Endometrial microvascular endothelial cells (primary cell): ENCODE measurements around the gene FOXA2. TPM values are rescaled to one million over a fixed set of nuclear protein-coding genes. Genes with fewer than 3 reads are reported as not detected.

ENCODE experiments used
- in situ Hi-C: cut with HindIII; loops from 2 replicates; pipeline ENCODE4 v1.10.0; 2017; ENCODE audit warnings: low sequenced_read_pairs, low pct_unique_long_range_greater_than_20kb; ENCODE audit errors: inconsistent ontology term
- total RNA-seq: library from RNA; depleted of rRNA; stranded (reverse); fragments of >200 nt; gene quantifications from one replicate; pipeline ENCODE4 v1.2.3, GENCODE V29; 2015; ENCODE audit errors: inconsistent ontology term

FOXA2 gene
- total RNA-seq, 1 donor from 2014 or later, result not detected

DNA sequence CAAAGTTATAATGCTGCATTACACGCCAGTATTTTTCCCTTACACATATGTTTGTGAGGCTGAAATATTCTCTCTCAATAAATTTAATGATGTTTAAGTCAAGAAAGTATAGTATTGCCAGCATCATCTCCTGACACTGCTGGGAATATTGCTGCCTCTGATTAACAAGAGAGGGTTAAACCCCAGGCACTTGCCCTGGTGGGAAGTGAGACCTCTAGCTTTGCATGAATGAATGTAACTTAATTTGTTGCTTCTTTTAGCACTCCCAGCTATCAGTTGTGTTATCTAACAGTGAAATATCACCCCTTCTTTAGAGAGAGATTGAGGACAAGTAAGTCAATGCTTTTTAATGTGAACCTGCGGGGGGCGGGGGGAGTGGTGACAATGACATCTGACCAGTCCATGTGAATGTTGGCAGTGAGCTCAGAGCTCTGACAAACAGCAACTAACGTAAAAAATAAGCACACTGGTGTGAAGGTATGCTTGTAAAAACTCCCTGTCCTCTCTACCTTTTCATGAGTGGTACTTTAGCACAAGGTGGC lies 9.8 kb downstream of the FOXA2 start:
- in situ Hi-C loops, result no loop called here

DNA sequence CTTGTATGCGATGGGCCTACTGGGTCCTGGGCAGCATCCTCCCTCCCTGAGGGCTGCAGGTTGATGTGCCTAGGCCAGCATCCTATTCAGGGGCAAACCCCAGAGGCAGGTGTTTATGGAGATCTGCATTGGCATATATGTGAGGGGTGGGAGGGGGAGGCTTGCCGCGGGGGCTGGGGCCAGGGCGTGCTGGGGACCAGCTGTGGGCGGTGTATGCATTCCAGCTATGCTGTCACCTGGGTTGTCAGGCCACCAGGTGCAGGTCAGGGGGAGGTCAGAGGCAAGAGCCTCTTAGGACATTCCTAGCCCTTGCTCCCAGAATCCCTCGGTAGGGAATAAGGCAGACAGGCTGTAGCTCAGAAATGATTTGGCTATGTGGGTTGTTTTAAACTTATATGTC lies 11.9 kb downstream of the FOXA2 start:
- in situ Hi-C loops, result no loop called here

DNA sequence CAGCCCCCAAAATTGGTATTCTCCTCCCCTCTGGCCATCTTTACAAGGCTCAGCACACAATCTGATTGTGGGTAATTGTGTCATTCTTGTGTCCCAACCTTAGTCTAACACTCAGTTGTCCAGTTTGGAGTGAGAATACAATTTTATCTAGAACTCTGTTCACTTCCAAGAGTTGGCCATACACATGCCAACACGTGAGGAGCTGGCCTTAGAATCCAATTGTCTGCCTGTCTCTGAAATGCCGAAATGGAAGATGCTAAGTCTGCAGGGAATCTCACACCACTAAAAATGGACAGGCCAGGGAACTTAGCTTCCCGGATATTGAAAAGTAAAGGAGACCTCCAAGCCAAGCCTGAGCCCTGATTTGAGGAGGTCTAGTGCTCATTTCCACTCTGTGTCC lies 12.3 kb downstream of the FOXA2 start:
- in situ Hi-C loops, result no loop called here

DNA sequence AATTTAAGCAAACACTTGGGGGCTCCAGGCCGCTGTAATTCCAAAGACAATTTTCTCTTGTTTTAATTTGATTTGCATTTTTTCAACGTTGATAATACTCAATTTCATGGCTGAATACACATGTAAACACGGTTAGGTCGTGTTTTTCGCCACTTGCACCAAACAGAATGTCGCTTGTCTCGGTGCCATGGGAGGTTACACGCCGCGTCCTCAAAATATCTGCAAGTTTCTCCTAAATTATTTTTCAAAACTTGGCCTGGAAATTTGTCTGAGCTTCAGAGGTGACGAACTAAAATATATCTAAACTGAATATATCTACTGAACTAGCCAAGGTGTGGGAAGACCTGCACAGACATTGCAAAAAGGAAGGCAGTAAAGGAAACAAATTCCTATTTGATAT lies 15.0 kb downstream of the FOXA2 start:
- in situ Hi-C loops, result no loop called here

DNA sequence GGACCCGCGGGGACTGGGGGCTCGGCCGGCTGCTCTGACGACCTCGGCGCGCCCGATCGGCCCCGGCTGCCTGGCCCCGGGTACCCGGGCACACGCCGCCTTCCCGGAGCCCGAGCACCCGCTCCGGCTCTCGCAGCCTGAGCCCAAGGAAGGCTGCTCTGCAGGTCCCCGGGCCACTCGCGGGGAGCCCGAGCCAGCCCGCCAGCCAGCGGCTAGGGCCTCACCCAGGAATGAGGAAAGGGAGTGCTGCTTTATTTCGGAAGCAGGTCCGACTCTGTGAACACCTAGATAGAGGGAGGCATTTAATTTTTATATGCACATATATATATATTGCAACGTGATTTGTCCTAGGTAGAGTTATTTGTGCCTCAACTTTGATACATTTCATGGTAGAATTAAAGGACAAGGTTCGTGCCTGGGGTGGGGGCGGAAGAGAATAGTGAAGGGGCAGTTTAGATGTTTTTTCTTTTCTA lies 15.5 kb downstream of the FOXA2 start:
- in situ Hi-C loops, result no loop called here

DNA sequence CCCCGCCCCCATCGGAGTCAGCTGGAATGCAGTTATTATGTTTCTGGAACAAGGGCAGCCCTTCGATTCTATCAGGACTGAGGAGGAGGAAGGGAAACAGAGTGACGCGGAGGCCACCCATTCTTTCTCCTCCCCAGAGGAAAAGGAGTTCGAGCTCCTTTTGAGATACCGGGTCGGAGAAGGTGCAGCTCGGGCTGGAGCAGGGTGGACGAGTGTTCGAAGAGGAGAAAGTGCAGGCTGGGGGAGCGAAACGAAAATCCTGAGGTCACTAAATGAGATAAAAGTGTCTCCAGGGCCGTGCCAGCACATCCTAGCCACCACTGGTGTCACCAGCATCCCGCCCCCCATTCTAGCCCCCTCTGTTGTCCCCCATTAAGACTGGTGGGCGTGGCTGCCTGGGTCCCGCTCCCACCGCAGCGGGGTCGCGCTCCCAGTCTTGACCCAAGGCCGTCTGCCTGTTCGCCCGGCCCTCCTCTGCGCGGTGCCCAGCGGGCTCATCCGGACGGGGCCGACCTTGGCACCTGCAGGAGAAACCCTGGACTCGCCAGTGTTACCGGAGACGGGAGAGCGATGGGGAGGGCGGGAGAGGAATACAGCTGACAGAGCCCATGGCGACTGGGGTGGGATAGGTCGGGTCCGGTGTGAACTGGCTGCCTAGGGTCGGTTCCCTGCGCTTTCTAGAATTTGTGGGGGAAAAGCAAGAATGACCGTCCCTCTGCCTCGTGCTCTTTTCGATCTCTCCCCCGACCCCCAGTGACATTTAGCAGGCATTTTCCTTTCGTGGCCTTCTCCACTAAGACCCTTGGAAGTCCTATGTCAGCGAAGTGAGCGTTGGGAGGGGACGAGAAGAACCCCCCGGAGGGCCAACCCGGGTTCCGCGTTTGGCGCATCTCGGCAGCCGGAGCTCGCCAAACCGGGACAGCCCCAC lies 16.2 kb downstream of the FOXA2 start:
- in situ Hi-C loops, result no loop called here

DNA sequence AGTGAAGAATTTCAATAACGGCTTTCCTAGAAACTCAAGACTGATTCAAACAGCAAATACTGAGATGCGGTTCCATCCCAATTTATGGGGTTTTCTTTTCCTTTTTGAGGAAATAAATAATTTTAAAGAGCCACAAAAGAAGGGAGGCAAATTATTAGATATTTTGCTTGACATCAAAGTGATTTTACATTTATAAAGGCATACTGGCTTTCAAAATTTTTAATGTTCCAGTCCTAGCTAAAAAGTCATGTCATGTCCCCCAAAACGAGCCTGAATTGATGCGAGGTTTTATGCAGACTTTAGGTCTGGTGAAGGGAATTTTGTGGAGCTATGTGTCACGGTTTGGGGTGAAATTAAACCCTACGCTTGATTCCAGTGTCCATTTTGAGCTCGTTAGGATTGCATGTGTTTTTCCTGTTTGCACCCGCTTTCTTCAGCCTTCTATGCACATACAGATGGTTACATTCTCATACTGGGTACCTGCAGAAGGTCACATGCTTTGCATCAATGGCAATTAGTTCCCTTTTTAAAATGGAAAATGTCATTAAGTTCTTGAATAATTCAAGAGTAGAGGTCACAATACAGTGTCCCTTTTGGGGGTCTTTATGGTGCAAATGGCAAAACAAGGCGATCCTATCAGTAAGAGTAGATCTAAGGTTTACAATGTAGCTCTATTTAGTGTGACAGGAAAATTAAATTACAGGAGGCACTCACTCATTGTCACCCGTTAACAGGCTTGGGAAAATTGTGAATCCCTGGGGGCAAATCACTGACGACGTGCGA lies 17.3 kb downstream of the FOXA2 start:
- in situ Hi-C loops, result no loop called here

DNA sequence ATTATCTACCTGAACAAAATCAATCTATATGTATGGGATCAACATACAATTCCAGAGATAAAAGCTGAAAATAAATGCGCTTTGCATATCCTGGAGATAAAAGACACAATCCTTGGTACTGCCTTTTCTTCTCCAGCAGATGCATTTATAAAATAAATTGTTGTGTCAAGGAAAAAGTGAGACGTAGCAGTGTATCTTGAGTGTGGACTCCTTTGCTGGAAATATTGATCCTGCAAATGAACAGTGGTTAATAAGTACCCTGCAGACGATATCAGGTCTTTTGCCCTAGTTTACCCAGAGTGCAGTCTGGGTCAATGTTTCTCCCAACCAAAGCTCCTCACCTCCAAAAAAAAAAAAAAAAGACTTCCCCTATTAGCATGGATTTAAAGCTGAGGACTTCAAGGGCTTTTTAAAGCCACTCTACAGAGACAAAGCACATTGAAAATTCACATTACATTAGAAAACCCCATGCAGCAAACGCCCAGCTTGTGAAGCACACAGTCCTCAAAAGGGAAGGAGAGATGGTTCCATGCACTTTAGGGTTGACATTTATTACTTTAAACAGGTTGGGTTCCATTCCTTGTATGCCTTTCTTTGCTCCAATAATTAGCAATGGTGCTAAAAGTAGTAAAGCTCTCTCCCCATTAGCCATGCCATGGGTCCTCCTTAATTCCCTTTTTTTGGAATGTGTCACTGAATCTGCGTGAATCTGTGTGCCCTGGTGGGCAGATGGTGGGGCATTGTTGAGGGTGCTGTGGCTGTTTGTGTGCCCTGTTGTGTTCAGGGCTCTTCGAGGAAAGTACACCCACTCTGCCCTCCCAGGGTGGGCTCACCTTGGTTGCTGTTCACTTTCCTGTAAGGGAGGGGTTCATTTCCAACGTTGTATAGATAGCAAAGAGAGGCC lies 21.1 kb downstream of the FOXA2 start:
- in situ Hi-C loops, result no loop called here

DNA sequence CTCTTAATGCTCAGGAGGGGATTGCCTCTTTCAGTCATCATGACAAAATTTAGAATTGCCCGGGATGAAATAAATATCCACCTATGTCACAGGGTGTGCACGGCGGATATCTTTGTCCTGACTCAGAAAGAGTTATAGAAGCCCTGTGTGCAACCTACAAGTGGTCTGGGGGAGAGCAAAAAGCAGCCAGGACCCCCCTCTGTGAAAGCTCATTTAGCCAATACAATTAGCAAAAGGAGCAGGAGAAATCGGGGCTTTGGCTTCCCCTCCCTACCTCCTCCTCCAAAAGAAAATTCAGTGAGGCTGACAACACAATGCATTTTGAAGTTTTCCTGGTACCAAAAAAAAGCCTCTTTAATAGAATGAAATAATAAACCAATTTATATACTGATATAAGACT lies 21.8 kb downstream of the FOXA2 start:
- in situ Hi-C loops, result no loop called here

DNA sequence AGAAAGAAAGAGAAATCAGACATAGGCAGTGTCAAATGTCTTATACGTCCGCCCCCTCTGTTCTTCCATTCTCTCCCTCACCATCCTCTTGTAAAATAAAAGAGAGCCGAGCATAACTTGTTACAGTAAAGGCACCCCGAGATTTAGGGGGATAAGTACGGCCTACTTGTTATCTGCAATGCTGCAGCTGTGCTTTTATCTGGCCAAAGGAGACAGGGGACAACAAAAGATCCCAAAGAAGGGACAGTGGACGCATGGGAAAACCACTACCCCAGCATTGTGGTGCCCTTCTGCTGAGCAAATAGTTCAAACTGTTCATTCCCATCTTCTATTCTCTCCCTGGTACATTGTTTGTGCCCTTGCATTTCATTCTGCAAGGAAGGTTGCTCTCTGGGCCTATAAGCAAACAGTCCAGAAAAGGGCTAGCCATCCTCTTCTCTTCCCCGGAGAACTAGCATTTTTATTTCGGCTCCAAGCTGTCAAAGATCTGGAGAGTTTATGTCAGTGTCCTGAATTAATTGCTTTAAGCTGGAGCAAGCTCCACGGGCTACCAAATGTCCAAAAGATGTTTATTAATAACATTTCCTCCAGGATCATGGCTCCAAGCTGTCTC lies 22.3 kb downstream of the FOXA2 start:
- in situ Hi-C loops, result no loop called here

DNA sequence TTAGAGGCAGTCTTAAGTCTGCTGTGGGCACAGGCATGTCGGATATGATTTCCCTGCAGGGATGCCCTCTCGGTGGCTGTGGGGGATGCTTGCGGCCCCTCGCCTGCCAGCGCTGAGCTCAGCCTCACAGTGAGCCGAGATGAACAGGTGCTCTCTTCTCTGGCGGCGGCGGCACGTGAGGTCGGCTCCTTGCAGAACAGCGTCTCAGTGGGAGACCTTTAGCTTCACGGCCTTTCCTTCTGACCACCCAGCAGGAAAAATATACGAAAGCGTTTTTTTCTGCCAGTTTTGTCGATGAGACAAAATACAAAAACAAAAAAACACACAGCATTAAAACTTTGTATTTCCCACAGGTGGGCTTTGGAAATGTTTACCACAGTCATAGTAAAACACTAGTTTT lies 23.6 kb downstream of the FOXA2 start:
- in situ Hi-C loops, result no loop called here

DNA sequence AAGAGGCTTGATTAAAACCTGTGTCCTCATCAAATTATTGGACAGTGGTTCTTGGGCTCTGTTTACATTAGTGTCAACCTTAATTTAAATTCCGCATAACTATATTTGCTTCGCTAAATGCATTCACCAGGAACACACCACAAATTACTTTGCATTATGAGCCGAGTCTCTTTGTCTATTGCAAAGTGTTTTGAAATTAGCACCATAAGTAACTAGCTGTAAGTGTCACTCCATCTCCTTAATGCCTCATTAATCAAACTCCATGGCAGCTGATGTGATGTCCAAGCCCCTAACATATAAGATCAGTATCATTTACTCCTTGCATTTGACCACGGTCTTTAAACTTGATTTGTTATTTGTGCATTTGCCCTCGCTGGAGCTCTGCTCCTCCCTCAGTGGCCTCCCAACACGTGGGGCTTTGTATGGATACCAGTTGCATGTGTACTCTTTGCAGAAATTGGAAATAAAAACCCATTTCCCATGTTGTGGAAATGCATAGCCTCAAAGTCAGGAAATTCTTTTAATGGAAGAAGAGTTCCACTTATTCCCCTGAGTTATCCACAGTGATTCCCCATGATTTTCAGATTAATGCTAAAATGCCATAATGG lies 24.6 kb downstream of the FOXA2 start:
- in situ Hi-C loops, result no loop called here

DNA sequence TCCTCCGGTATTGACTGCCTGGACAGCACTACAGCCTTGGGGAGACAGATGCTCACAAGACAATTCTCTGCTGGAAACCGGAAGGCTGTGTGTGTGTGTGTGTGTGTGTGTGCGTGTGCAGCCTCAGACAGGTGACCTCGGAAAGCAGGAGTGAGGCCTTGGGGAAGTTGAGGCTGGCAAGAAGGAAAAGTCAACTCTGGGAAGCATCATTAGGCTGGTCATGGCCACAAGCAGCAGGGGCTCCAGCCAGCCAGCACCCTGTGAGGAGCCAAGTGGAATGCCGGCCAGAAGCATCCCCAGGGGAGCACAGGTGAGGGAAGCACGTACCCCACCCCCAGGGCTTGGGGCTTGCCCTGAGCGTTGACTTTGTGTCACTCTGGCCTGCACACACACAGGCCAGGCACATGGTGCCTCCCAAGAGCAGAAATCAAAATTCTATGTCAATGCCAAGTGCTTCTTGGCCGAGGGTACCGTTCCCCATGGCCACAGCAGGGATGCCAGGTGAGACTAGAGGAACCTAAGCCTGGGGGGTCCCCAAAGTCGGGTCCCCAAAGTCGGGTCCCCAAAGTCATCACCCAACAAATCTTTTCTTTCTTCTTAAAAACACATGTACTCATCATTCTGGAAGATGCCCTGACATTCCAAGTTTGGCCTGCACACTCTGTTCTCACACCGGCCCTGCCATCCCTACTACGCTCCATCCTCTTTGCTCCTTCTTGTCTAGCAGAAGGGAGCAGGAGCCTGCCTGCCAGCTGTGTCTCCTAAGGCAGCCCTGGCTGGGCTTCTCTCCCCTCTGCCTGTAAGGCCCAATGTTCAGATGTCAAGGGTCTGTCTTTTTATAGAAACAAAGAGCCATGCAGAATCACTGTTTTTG lies 26.7 kb downstream of the FOXA2 start:
- in situ Hi-C loops, result no loop called here

DNA sequence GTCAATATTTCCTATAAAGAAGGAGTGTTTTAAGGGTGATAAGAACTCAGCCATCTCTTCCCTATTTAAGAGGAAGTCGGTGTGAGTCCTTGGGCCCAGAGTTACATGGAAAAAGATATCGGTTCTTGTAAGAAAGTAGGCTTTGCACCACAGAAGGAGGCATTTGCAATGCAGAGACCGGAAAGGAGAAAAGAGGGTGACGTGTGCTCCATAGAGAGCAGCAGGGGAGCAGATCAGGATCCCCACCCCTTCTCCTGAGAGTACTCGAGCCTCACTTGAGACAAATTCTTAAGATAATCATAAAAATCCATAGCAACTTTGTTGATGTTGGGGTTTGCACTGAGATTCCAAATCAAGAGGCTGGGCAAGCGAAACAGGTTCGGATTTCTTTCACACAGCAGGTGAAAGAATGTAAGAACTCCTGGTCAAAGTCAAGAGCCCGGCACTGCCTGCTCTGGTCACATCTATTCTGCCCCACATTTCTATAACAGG lies 27.8 kb downstream of the FOXA2 start:
- in situ Hi-C loops, result no loop called here

DNA sequence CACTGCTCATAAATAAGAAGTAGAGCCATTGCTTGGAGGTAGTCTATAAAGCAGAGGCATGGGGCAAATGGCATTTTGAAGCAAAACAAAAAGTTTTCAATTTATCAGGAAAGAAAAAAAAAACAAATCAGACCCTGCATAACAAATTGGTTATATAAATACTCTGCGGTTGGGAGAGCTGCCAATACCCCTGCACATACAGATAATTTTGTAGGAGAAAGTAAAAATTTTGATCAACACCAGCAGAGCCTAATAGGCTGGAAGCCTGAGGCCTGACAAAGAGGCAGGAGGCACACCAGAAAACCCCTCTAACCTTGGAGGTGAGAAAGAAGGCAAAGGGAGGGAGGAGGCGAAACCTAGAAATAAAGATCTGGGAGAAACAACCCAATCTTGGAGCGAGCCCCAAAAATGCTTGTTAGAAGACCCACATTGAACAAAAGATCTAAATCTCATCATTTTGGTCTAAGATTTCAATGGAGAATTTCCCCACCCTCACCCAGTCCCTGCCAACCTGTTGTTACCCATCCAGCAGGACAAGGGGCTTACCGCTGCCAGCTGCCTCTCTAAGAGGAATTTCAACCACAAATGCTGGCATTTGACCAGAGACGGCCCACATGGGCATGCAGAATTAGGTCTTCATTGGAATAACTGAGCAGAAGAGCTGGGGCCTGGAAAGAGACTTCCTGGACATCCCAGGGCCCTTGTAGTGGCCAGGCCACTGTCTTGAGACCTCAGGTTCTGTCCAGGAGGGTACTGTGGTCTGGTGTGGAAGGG lies 28.4 kb downstream of the FOXA2 start:
- in situ Hi-C loops, result no loop called here

DNA sequence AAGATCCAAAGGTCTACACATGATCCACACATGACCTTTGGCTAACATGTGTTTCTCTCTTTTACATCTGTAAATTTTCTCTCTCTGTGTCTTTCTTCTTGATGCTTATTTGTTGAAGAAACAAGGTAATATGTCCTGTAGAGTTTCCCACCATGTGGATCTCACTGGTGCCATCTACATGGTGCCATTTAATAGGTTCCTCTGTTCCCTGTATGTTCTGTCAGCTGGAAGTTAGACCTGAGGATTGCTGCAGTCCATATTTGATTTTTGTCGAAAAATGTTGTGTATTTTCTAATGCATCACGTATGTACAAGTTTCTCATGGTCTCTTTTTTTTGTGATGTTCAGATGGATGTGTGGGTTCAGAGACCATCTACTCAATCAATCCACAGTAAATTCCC lies 30.0 kb downstream of the FOXA2 start:
- in situ Hi-C loops, result no loop called here
